ENCODE measurements around the gene NSL1. TPM values are rescaled to one million over a fixed set of nuclear protein-coding genes. Genes with fewer than 3 reads are reported as not detected.
"Not testable (repeated sequence)": the region's sequence is repeated elsewhere in the genome, so short reads cannot be mapped to it uniquely, and the experiment has no call there.

NSL1 gene
- total and polyA plus RNA-seq, 2 donors (not counting 1 experiment from before 2014, with no cell fraction given): 21.4 to 24.4 TPM

DNA sequence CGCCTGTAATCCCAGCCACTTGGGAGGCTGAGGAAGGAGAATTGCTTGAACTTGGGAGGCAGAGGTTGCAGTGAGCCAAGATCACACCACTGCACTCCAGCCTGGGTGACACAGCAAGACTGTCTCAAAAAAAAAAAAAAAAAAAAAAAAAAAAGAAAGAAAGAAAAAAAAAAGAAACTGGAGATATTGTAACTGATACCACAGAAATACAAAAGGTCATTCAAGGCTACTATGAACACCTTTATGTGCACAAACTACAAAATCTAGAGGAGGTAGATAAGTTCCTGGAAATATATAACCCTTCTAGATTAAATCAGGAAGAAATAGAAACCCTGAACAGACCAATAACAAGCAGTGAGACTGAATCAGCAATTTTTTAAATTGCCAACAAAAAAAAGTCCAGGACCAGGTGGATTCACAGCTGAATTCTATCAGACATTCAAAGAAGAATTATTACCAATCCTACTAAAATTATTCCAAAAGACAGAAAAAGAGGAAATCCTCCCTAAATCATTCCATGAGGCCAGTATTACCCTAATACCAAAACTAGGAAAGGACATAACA is 26.8 kb downstream of the NSL1 start:
- H3K9me3 ChIP-seq (ENCODE audit: control insufficient read depth, insufficient read depth, low read depth, low read length); H3K27me3 ChIP-seq (ENCODE audit: control insufficient read depth, insufficient read depth, low read length): not testable (repeated sequence)

DNA sequence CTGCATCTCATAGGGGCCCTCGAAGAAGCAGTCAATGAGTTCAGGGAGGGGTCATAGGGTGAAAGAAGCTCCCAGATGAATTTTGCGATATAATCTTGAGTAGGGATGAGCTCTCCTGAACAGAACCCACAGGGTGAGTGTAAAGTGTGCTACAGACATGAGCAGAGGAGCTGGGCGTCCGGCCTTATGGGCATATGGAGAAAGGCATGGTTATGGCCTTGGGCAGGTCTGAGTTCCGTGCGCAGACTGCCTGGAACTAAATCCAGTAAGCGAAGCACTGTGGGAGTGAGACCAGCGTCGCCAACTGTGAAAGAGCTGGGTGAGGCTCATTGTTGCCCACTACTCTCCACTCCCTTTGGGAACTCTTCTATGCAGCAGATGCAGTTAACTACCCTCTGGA is 28.7 kb downstream of the NSL1 start:
- TF ChIP-seq EZH2 (IDR thresholded peaks at IDR 0.05; ENCODE audit: low read length, missing control alignments): no peak
- TF ChIP-seq, protein P1, sequence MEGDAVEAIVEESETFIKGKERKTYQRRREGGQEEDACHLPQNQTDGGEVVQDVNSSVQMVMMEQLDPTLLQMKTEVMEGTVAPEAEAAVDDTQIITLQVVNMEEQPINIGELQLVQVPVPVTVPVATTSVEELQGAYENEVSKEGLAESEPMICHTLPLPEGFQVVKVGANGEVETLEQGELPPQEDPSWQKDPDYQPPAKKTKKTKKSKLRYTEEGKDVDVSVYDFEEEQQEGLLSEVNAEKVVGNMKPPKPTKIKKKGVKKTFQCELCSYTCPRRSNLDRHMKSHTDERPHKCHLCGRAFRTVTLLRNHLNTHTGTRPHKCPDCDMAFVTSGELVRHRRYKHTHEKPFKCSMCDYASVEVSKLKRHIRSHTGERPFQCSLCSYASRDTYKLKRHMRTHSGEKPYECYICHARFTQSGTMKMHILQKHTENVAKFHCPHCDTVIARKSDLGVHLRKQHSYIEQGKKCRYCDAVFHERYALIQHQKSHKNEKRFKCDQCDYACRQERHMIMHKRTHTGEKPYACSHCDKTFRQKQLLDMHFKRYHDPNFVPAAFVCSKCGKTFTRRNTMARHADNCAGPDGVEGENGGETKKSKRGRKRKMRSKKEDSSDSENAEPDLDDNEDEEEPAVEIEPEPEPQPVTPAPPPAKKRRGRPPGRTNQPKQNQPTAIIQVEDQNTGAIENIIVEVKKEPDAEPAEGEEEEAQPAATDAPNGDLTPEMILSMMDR (conservative IDR thresholded peaks at IDR 0.05 in 1 of 2, IDR thresholded peaks at IDR 0.05 in 1 of 2; ENCODE audit: low read depth in 1 of 2, low read length in 2 of 2): no peak
- Histone ChIP-seq H3K4me2 (ENCODE audit: extremely low read depth, insufficient read depth, low read length) (no peak overlapping the region), H3K27ac (ENCODE audit: insufficient read depth, low read length) (no peak overlapping the region), H4K20me1 (ENCODE audit: control insufficient read depth, extremely low read depth, insufficient read depth, low read length) (no peaks in the 10 kb centered on the region), H3K9me3 (ENCODE audit: control insufficient read depth, insufficient read depth, low read depth, low read length) (no peaks in the 10 kb centered on the region), H3K27me3 (ENCODE audit: control insufficient read depth, insufficient read depth, low read length) (no peaks in the 10 kb centered on the region), H2AFZ (ENCODE audit: low read length) (no peak overlapping the region), H3K36me3 (ENCODE audit: control insufficient read depth, insufficient read depth, low read length) (no peaks in the 10 kb centered on the region), H3K9ac (ENCODE audit: insufficient read depth, low read length) (no peak overlapping the region), H3K4me1 (ENCODE audit: control insufficient read depth, extremely low read depth, insufficient read depth, low read length) (no peaks in the 10 kb centered on the region), H3K4me3 (replicated peaks in 1 of 4; ENCODE audit: control extremely low read depth in 1 of 4, insufficient read depth in 1 of 4, low read depth in 3 of 4, low read length in 4 of 4) (no peak overlapping the region), H3K79me2 (ENCODE audit: control insufficient read depth, insufficient read depth, low read length) (peaks cover 3% of the 10 kb centered on the region)
- DNase-seq (ENCODE audit: low read depth in 2 of 2): no peak

More for the DNA sequence above, 26.8 kb downstream of the NSL1 start:
- H2AFZ ChIP-seq (ENCODE audit: low read length); H3K4me2 ChIP-seq (ENCODE audit: extremely low read depth, insufficient read depth, low read length); H3K4me3 ChIP-seq (replicated peaks in 1 of 4; ENCODE audit: control extremely low read depth in 1 of 4, insufficient read depth in 1 of 4, low read depth in 3 of 4, low read length in 4 of 4); DNase-seq (ENCODE audit: low read depth in 2 of 2); H3K4me1 ChIP-seq (ENCODE audit: control insufficient read depth, extremely low read depth, insufficient read depth, low read length); H4K20me1 ChIP-seq (ENCODE audit: control insufficient read depth, extremely low read depth, insufficient read depth, low read length); H3K27ac ChIP-seq (ENCODE audit: insufficient read depth, low read length); H3K36me3 ChIP-seq (ENCODE audit: control insufficient read depth, insufficient read depth, low read length); H3K9ac ChIP-seq (ENCODE audit: insufficient read depth, low read length); H3K79me2 ChIP-seq (ENCODE audit: control insufficient read depth, insufficient read depth, low read length): not testable (repeated sequence)

DNA sequence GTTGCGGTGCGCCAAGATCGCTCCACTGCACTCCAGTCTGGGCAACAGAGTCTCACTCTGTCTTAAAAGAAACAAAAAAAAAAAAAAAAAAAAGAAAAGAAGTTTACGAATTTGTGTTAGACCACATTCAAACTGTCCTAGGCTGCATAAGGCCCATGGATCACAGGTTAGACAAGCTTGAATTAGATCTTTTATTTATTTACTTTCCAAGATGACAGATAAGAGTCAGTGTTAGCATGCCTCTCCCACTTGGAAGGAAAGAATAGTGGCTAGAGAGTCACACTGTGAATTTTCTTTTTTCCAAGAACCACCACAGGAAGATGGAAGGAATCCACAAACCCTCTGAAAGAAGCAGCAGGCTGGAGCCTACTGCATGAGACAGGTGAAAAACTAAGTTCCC is 29.3 kb downstream of the NSL1 start:
- no peak overlapping the region for H2AFZ ChIP-seq (ENCODE audit: low read length)
- H3K27ac ChIP-seq (ENCODE audit: insufficient read depth, low read length): no peak overlapping the region
- no peaks in the 10 kb centered on the region for H3K36me3 ChIP-seq (ENCODE audit: control insufficient read depth, insufficient read depth, low read length)
- H3K4me3 ChIP-seq (replicated peaks in 1 of 4; ENCODE audit: control extremely low read depth in 1 of 4, insufficient read depth in 1 of 4, low read depth in 3 of 4, low read length in 4 of 4): no peak overlapping the region
- no peak overlapping the region for H3K9ac ChIP-seq (ENCODE audit: insufficient read depth, low read length)
- no peaks in the 10 kb centered on the region for H3K4me1 ChIP-seq (ENCODE audit: control insufficient read depth, extremely low read depth, insufficient read depth, low read length)
- H3K27me3 ChIP-seq (ENCODE audit: control insufficient read depth, insufficient read depth, low read length): no peaks in the 10 kb centered on the region
- no peak overlapping the region for H3K4me2 ChIP-seq (ENCODE audit: extremely low read depth, insufficient read depth, low read length)
- no peak for TF ChIP-seq EZH2 (IDR thresholded peaks at IDR 0.05; ENCODE audit: low read length, missing control alignments)
- TF ChIP-seq, protein P1 (conservative IDR thresholded peaks at IDR 0.05 in 1 of 2, IDR thresholded peaks at IDR 0.05 in 1 of 2; ENCODE audit: low read depth in 1 of 2, low read length in 2 of 2): no peak
- no peak for DNase-seq (ENCODE audit: low read depth in 2 of 2)
- peaks cover 3% of the 10 kb centered on the region for H3K79me2 ChIP-seq (ENCODE audit: control insufficient read depth, insufficient read depth, low read length)
- no peaks in the 10 kb centered on the region for H4K20me1 ChIP-seq (ENCODE audit: control insufficient read depth, extremely low read depth, insufficient read depth, low read length)
- H3K9me3 ChIP-seq (ENCODE audit: control insufficient read depth, insufficient read depth, low read depth, low read length): no peaks in the 10 kb centered on the region

Measured in fibroblast of lung (primary cell).